HEK293 (cell line): ENCODE data around the gene TEX52.

Source experiments
- CTCF ChIA-PET: fragments of 350-600 bp; formaldehyde crosslinking; extraction: SDS; loops from one replicate; lab custom pipeline; 2021; ENCODE audit warnings: antibody characterized with exemption; lab: Yijun Ruan, JAX
- POLR2A ChIA-PET: fragments of 300-600 bp; formaldehyde crosslinking; extraction: SDS; loops from one replicate; lab custom pipeline; 2020; ENCODE audit warnings: antibody characterized with exemption, inconsistent platforms; lab: Yijun Ruan, JAX
- H3K27ac ChIP-seq: fragments of 200-500 bp; sonication (Bioruptor generic); 2 replicates; pipeline ENCODE4 v1.5.1; 2014; ENCODE audit warnings: low read depth, low read length, control low read depth, inconsistent platforms; ENCODE audit errors: extremely low read depth
- H3K36me3 ChIP-seq, 2 experiments: fragments of 200-500 bp in 1 of 2; sonication (Bioruptor generic) in 1 of 2; 1 replicate in 1 of 2; 2 replicates in 1 of 2; pipeline ENCODE4 v1.5.1; 2014 to 2017; ENCODE audit warnings: inconsistent platforms in 2 of 2, low read length in 2 of 2; ENCODE audit not compliant: control insufficient read depth in 2 of 2, insufficient read depth in 1 of 2
- H3K4me1 ChIP-seq: fragments of 200-500 bp; sonication (Bioruptor generic); 2 replicates; pipeline ENCODE4 v1.5.1; 2014; ENCODE audit warnings: mild to moderate bottlenecking, low read length, inconsistent platforms; ENCODE audit not compliant: control insufficient read depth, insufficient read depth
- H3K4me3 ChIP-seq: 2 replicates; pipeline ENCODE4 v1.5.1; 2011; ENCODE audit warnings: low read depth, mild to moderate bottlenecking, control low read depth, low read length, moderate library complexity
- H3K9me3 ChIP-seq: fragments of 200-500 bp; sonication (Bioruptor generic); 2 replicates; pipeline ENCODE4 v1.5.1; 2014; ENCODE audit warnings: low read depth, low read length, inconsistent platforms; ENCODE audit not compliant: control insufficient read depth, insufficient read depth
- BCL11B ChIP-seq: fragments of 450-650 bp; formaldehyde crosslinking; IDR thresholded peaks from 2 replicates; pipeline ENCODE4 v1.5.1; 2016; ENCODE audit warnings: low read depth, missing biosample characterization, missing genetic modification characterization
- GLIS1 ChIP-seq: fragments of 450-650 bp; formaldehyde crosslinking; IDR thresholded peaks from 2 replicates; pipeline ENCODE4 v1.5.1; 2016; ENCODE audit warnings: missing biosample characterization, missing genetic modification characterization
- GLIS2 ChIP-seq: fragments of 450-650 bp; formaldehyde crosslinking; IDR thresholded peaks from 2 replicates; pipeline ENCODE4 v1.5.1; 2016; ENCODE audit warnings: missing biosample characterization, missing genetic modification characterization
- HOXC10 ChIP-seq: sonication (generic); formaldehyde crosslinking; IDR thresholded peaks from 2 replicates; pipeline ENCODE4 v1.8.1; 2023; ENCODE audit warnings: mild to moderate bottlenecking, missing genetic modification reagents
- KLF9 ChIP-seq: fragments of 450-650 bp; formaldehyde crosslinking; IDR thresholded peaks from 2 replicates; pipeline ENCODE4 v1.5.1; 2016; ENCODE audit warnings: missing biosample characterization, missing genetic modification characterization, low read depth
- WT1 ChIP-seq: fragments of 450-650 bp; formaldehyde crosslinking; IDR thresholded peaks from 2 replicates; pipeline ENCODE4 v1.5.1; 2016; ENCODE audit warnings: missing biosample characterization, missing genetic modification characterization
- ZIC2 ChIP-seq: fragments of 450-650 bp; formaldehyde crosslinking; IDR thresholded peaks from 2 replicates; pipeline ENCODE4 v1.5.1; 2016; ENCODE audit warnings: missing biosample characterization, missing genetic modification characterization
- ZNF16 ChIP-seq: fragments of 450-650 bp; formaldehyde crosslinking; IDR thresholded peaks from 2 replicates; pipeline ENCODE4 v1.5.1; 2016; ENCODE audit warnings: low read depth, missing biosample characterization, missing genetic modification characterization
- ZNF24 ChIP-seq: fragments of 450-650 bp; formaldehyde crosslinking; IDR thresholded peaks from 2 replicates; pipeline ENCODE4 v1.5.1; 2016; ENCODE audit warnings: missing biosample characterization, missing genetic modification characterization
- ZNF335 ChIP-seq: fragments of 450-650 bp; formaldehyde crosslinking; conservative IDR thresholded peaks from 2 replicates; pipeline ENCODE4 v1.5.1; 2016; ENCODE audit warnings: missing biosample characterization, missing genetic modification characterization
- ZNF341 ChIP-seq: fragments of 450-650 bp; formaldehyde crosslinking; IDR thresholded peaks from 2 replicates; pipeline ENCODE4; 2016; ENCODE audit warnings: low read depth, missing biosample characterization, missing genetic modification characterization
- ZNF37A ChIP-seq: fragments of 450-650 bp; IDR thresholded peaks from 2 replicates; pipeline ENCODE4 v1.5.1; 2018; ENCODE audit warnings: missing biosample characterization, missing genetic modification characterization
- ZNF394 ChIP-seq: fragments of 450-650 bp; formaldehyde crosslinking; IDR thresholded peaks from 2 replicates; pipeline ENCODE4 v1.5.1; 2016; ENCODE audit warnings: missing biosample characterization, missing genetic modification characterization, mild to moderate bottlenecking, moderate library complexity, borderline replicate concordance
- ZNF433 ChIP-seq: fragments of 450-650 bp; formaldehyde crosslinking; IDR thresholded peaks from 2 replicates; pipeline ENCODE4 v1.5.1; 2016; ENCODE audit warnings: missing biosample characterization, missing genetic modification characterization, low read depth
- ZNF501 ChIP-seq: fragments of 450-650 bp; formaldehyde crosslinking; IDR thresholded peaks from 2 replicates; pipeline ENCODE4 v1.5.1; 2016; ENCODE audit warnings: missing biosample characterization, missing genetic modification characterization
- ZNF560 ChIP-seq: fragments of 450-650 bp; formaldehyde crosslinking; IDR thresholded peaks from 2 replicates; pipeline ENCODE4 v1.5.1; 2017; ENCODE audit warnings: missing biosample characterization, missing genetic modification characterization, borderline replicate concordance
- ZNF701 ChIP-seq: fragments of 450-650 bp; formaldehyde crosslinking; IDR thresholded peaks from 2 replicates; pipeline ENCODE4 v1.5.1; 2016; ENCODE audit warnings: missing biosample characterization, missing genetic modification characterization
- ZNF791 ChIP-seq: fragments of 450-650 bp; formaldehyde crosslinking; IDR thresholded peaks from 2 replicates; pipeline ENCODE4 v1.5.1; 2016; ENCODE audit warnings: missing biosample characterization, missing genetic modification characterization
- TF ChIP-seq, protein P1 (sequence below): fragments of 450-650 bp; IDR thresholded peaks from 2 replicates; pipeline ENCODE4 v1.5.1; 2018; ENCODE audit warnings: missing biosample characterization, mild to moderate bottlenecking, missing genetic modification characterization
- TF ChIP-seq, protein P2 (sequence below): fragments of 450-650 bp; formaldehyde crosslinking; IDR thresholded peaks from 2 replicates; pipeline ENCODE4 v1.5.1; 2016; ENCODE audit warnings: missing biosample characterization, missing genetic modification characterization
- TF ChIP-seq, protein P3 (sequence below): fragments of 450-650 bp; formaldehyde crosslinking; IDR thresholded peaks from 2 replicates; pipeline ENCODE4 v1.5.1; 2016; ENCODE audit warnings: missing biosample characterization, missing genetic modification characterization
- TF ChIP-seq, protein P4 (sequence below): fragments of 450-650 bp; formaldehyde crosslinking; optimal IDR thresholded peaks from 2 replicates; pipeline ENCODE3; 2016; ENCODE audit warnings: missing biosample characterization, mild to moderate bottlenecking, missing genetic modification characterization
- TF ChIP-seq, protein P5 (sequence below): fragments of 450-650 bp; IDR thresholded peaks from 2 replicates; pipeline ENCODE4 v1.5.1; 2018; ENCODE audit warnings: missing biosample characterization, missing genetic modification characterization
- TF ChIP-seq, protein P6 (sequence below): fragments of 450-650 bp; formaldehyde crosslinking; IDR thresholded peaks from 2 replicates; pipeline ENCODE4 v1.5.1; 2016; ENCODE audit warnings: missing biosample characterization, missing genetic modification characterization
- TF ChIP-seq, protein P7 (sequence below): fragments of 450-650 bp; formaldehyde crosslinking; IDR thresholded peaks from 2 replicates; pipeline ENCODE4 v1.5.1; 2017; ENCODE audit warnings: missing biosample characterization, mild to moderate bottlenecking, missing genetic modification characterization, moderate library complexity

TEX52 gene

DNA sequence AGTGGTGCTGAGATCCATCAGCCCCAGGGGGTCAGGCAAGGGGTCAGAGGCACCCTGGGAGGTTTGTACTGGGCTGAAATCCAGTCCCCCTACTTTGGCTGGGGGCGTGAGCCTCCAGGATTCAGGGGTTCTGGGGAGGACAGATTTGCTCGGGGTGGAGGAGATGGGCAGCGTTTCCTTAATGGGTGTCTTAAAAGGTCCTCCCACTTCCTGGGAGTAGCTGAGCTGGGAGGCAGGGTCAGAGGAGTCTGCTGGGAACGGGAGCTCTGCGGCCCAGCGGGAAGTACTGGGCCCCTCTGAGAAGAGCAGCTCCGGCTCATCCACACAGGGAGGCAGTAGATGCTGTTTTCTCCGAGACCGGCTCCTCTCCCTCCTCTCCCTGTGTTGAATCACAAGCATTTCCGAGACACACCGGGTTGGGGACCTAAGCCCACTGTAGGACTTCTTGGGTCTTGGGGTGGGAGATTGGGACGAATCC, 2.1 kb upstream of the TEX52 start:
- no peak for TF ChIP-seq ZNF37A
- TF ChIP-seq ZNF16 (tag by site-specific recombination): no peak
- TF ChIP-seq ZNF433 (tag by site-specific recombination): no peak
- peak; percentile 60 for TF ChIP-seq GLIS2 (tag by site-specific recombination)
- peak; percentile 86 for TF ChIP-seq GLIS1 (tag by site-specific recombination)
- TF ChIP-seq, protein P1, sequence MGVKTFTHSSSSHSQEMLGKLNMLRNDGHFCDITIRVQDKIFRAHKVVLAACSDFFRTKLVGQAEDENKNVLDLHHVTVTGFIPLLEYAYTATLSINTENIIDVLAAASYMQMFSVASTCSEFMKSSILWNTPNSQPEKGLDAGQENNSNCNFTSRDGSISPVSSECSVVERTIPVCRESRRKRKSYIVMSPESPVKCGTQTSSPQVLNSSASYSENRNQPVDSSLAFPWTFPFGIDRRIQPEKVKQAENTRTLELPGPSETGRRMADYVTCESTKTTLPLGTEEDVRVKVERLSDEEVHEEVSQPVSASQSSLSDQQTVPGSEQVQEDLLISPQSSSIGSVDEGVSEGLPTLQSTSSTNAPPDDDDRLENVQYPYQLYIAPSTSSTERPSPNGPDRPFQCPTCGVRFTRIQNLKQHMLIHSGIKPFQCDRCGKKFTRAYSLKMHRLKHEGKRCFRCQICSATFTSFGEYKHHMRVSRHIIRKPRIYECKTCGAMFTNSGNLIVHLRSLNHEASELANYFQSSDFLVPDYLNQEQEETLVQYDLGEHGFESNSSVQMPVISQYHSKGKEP (tag by site-specific recombination): no peak
- TF ChIP-seq, protein P2, sequence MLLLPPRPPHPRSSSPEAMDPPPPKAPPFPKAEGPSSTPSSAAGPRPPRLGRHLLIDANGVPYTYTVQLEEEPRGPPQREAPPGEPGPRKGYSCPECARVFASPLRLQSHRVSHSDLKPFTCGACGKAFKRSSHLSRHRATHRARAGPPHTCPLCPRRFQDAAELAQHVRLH: no peak
- no peak for TF ChIP-seq KLF9
- TF ChIP-seq, protein P3, sequence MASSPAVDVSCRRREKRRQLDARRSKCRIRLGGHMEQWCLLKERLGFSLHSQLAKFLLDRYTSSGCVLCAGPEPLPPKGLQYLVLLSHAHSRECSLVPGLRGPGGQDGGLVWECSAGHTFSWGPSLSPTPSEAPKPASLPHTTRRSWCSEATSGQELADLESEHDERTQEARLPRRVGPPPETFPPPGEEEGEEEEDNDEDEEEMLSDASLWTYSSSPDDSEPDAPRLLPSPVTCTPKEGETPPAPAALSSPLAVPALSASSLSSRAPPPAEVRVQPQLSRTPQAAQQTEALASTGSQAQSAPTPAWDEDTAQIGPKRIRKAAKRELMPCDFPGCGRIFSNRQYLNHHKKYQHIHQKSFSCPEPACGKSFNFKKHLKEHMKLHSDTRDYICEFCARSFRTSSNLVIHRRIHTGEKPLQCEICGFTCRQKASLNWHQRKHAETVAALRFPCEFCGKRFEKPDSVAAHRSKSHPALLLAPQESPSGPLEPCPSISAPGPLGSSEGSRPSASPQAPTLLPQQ (tag by site-specific recombination): no peak
- no peak for TF ChIP-seq ZNF341 (tag by site-specific recombination)
- TF ChIP-seq, protein P4, sequence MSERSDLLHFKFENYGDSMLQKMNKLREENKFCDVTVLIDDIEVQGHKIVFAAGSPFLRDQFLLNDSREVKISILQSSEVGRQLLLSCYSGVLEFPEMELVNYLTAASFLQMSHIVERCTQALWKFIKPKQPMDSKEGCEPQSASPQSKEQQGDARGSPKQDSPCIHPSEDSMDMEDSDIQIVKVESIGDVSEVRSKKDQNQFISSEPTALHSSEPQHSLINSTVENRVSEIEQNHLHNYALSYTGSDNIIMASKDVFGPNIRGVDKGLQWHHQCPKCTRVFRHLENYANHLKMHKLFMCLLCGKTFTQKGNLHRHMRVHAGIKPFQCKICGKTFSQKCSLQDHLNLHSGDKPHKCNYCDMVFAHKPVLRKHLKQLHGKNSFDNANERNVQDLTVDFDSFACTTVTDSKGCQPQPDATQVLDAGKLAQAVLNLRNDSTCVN (tag by site-specific recombination): no peak
- TF ChIP-seq ZNF394 (tag by site-specific recombination): peak; percentile 68; the same call in 1 of the 2 replicates
- TF ChIP-seq ZNF501: no peak
- no peak for TF ChIP-seq ZNF791 (tag by site-specific recombination)
- TF ChIP-seq, protein P5, sequence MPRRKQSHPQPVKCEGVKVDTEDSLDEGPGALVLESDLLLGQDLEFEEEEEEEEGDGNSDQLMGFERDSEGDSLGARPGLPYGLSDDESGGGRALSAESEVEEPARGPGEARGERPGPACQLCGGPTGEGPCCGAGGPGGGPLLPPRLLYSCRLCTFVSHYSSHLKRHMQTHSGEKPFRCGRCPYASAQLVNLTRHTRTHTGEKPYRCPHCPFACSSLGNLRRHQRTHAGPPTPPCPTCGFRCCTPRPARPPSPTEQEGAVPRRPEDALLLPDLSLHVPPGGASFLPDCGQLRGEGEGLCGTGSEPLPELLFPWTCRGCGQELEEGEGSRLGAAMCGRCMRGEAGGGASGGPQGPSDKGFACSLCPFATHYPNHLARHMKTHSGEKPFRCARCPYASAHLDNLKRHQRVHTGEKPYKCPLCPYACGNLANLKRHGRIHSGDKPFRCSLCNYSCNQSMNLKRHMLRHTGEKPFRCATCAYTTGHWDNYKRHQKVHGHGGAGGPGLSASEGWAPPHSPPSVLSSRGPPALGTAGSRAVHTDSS: no peak
- TF ChIP-seq, protein P6, sequence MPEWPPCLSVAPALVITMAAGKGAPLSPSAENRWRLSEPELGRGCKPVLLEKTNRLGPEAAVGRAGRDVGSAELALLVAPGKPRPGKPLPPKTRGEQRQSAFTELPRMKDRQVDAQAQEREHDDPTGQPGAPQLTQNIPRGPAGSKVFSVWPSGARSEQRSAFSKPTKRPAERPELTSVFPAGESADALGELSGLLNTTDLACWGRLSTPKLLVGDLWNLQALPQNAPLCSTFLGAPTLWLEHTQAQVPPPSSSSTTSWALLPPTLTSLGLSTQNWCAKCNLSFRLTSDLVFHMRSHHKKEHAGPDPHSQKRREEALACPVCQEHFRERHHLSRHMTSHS (tag by site-specific recombination): no peak
- no peak for TF ChIP-seq ZNF24
- TF ChIP-seq WT1: 0 out of 2 replicates have a peak, but pooled peaks have one; percentile 30
- TF ChIP-seq HOXC10 (CRISPR knock-in tag): no peak
- TF ChIP-seq BCL11B (tag by site-specific recombination): no peak
- TF ChIP-seq ZIC2 (tag by site-specific recombination): no peak
- no peak for TF ChIP-seq ZNF335 (tag by site-specific recombination)
- TF ChIP-seq, protein P7, sequence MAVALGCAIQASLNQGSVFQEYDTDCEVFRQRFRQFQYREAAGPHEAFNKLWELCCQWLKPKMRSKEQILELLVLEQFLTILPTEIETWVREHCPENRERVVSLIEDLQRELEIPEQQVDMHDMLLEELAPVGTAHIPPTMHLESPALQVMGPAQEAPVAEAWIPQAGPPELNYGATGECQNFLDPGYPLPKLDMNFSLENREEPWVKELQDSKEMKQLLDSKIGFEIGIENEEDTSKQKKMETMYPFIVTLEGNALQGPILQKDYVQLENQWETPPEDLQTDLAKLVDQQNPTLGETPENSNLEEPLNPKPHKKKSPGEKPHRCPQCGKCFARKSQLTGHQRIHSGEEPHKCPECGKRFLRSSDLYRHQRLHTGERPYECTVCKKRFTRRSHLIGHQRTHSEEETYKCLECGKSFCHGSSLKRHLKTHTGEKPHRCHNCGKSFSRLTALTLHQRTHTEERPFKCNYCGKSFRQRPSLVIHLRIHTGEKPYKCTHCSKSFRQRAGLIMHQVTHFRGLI (tag by site-specific recombination): no peak
- no peak for TF ChIP-seq ZNF560 (tag by site-specific recombination)
- no peak for TF ChIP-seq ZNF701 (tag by site-specific recombination)
- H3K4me3 ChIP-seq: no peak overlapping the region
- H3K36me3 ChIP-seq: peaks cover 42 to 62% of the 10 kb centered on the region in 2 experiments
- H3K9me3 ChIP-seq: no peaks in the 10 kb centered on the region
- no peaks in the 10 kb centered on the region for H3K4me1 ChIP-seq
- CTCF ChIA-PET: interaction anchor here (5.3 kb wide), 1 partner anchor 13 kb away, joined by 20 read pairs; no protein-coding TSS in a partner anchor
- H3K27ac ChIP-seq: no peak overlapping the region
- POLR2A ChIA-PET: no interaction called here
